Cardiac muscle cell (in vitro differentiated cells and primary cell): ENCODE measurements around the gene ARHGEF16. TPM values are rescaled to one million over a fixed set of nuclear protein-coding genes. Genes with fewer than 3 reads are reported as not detected.

Source experiments
- DNase-seq, 2 donors: peaks; one replicate each; pipeline versions ENCODE4 v3.0.0 to v3.0.0-alpha.2; 2010 to 2017; ENCODE audit warnings: low read depth in 1 of 2, low spot score in 1 of 2
- H3K27ac ChIP-seq: fragments of 200-600 bp; sonication (generic); 2 replicates; pipeline ENCODE4 v1.5.1; 2016
- H3K27me3 ChIP-seq: fragments of 200-600 bp; sonication (generic); 2 replicates; pipeline ENCODE4 v1.6.0; 2016; ENCODE audit warnings: control low read depth
- H3K36me3 ChIP-seq: fragments of 200-600 bp; sonication (generic); 2 replicates; pipeline ENCODE4 v1.5.1; 2016; ENCODE audit warnings: control low read depth
- H3K4me1 ChIP-seq: fragments of 200-600 bp; sonication (generic); 2 replicates; pipeline ENCODE4 v1.8.1; 2017; ENCODE audit warnings: low read depth, mild to moderate bottlenecking, mixed run types
- H3K4me3 ChIP-seq: fragments of 200-600 bp; sonication (generic); 2 replicates; pipeline ENCODE4 v1.5.1; 2016; ENCODE audit warnings: mild to moderate bottlenecking
- H3K9me3 ChIP-seq: fragments of 200-600 bp; sonication (generic); 2 replicates; pipeline ENCODE4 v1.5.1; 2017; ENCODE audit warnings: low read depth, mild to moderate bottlenecking, control low read depth
- polyA plus RNA-seq: library from polyadenylated mRNA; unstranded; fragments of >200 nt; fragmentation: Nextera tagmentation; extraction: Ambion mirVana; gene quantifications from 2 replicates; pipeline ENCODE4 v1.2.1, GENCODE V29; 2016
- total RNA-seq: library from RNA; depleted of rRNA; stranded (reverse); fragments of >200 nt; gene quantifications from 2 replicates; pipeline ENCODE4 v1.2.3, GENCODE V29; 2016
- TF ChIP-seq, protein P1 (sequence below): IDR thresholded peaks from 2 replicates; pipeline ENCODE4 v1.5.1; 2012; ENCODE audit warnings: low read depth, mild to moderate bottlenecking, low read length

ARHGEF16 gene
- total and polyA plus RNA-seq, 2 experiments from 2014 or later, result 6.0 to 11.8 TPM

- no peaks in the 10 kb centered on the region for H3K27me3 ChIP-seq
These were observed 34.9 kb upstream of the ARHGEF16 start for GRCh38 chr1:3419415-3420204.

GRCh38 chr1:3420218-3420951 lies 34.1 kb upstream of the ARHGEF16 start:
- Histone ChIP-seq H3K27ac (no peak overlapping the region), H3K27me3 (no peaks in the 10 kb centered on the region), H3K4me3 (no peak overlapping the region), H3K36me3 (peaks cover 19% of the 10 kb centered on the region), H3K4me1 (peaks cover 16% of the 10 kb centered on the region), H3K9me3 (no peaks in the 10 kb centered on the region)
- DNase-seq, result no peak
- TF ChIP-seq, protein P1, sequence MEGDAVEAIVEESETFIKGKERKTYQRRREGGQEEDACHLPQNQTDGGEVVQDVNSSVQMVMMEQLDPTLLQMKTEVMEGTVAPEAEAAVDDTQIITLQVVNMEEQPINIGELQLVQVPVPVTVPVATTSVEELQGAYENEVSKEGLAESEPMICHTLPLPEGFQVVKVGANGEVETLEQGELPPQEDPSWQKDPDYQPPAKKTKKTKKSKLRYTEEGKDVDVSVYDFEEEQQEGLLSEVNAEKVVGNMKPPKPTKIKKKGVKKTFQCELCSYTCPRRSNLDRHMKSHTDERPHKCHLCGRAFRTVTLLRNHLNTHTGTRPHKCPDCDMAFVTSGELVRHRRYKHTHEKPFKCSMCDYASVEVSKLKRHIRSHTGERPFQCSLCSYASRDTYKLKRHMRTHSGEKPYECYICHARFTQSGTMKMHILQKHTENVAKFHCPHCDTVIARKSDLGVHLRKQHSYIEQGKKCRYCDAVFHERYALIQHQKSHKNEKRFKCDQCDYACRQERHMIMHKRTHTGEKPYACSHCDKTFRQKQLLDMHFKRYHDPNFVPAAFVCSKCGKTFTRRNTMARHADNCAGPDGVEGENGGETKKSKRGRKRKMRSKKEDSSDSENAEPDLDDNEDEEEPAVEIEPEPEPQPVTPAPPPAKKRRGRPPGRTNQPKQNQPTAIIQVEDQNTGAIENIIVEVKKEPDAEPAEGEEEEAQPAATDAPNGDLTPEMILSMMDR, result no peak

More at GRCh38 chr1:3419415-3420204, 34.9 kb upstream of the ARHGEF16 start:
- no peaks in the 10 kb centered on the region for H3K9me3 ChIP-seq
- H3K36me3 ChIP-seq, result peaks cover 19% of the 10 kb centered on the region
- TF ChIP-seq, protein P1, result no peak
- no peak for DNase-seq
- no peak overlapping the region for H3K4me3 ChIP-seq
- no peak overlapping the region for H3K27ac ChIP-seq
- peaks cover 16% of the 10 kb centered on the region for H3K4me1 ChIP-seq

DNA sequence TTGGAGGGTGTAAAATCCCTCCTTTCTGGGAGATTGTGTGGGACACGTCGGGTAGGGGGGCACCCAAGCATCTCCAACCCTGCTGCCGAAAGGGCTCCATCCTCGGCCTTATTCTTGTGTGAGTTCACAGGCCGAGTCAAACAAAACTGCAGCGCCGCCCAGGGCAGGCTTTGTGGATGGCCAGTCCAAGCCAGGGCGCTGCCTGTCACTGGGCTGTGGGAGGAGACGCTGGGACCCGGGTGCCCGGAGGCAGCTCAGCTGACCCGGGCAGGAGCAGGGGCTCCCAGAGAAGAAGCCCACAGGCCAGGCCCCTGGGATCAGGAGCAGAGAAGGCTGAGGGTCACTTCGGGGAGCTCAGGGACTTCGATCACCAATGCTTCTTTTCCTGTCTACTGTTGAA lies 31.8 kb upstream of the ARHGEF16 start:
- no peaks in the 10 kb centered on the region for H3K27me3 ChIP-seq
- no peak overlapping the region for H3K4me3 ChIP-seq
- H3K9me3 ChIP-seq, result no peaks in the 10 kb centered on the region
- no peak for DNase-seq
- H3K36me3 ChIP-seq, result peaks cover 34% of the 10 kb centered on the region
- H3K4me1 ChIP-seq, result peaks cover 16% of the 10 kb centered on the region
- TF ChIP-seq, protein P1, result no peak
- H3K27ac ChIP-seq, result peak overlapping the region; percentile 75

DNA sequence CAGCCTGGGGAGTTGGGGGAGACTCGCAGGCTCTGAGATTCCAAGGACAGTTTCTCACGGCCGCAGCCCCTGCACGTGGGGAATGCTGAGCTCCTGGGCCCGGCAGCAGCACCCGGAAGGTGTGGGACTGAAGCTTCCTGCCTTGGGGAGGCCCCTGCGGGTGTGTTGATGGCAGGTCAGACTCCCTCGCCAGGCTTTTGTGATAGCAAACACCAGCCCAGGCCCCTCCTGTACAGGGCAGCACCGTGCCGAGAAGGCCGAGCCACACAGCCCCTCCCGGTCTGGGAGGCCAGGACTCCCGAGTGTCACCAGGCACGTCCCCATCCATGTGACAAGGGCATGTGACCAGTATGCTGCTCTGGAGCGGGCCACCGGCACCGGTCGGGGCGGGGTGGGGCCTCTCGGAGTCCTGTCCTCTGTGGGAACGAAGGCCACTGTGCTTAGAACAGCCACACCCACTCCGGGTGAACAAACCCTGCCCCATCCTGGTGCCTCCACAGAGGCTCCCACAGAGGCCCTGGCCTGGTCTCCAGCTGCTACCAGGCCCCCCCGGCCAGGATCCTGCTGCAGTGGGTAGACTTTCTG lies 31.1 kb upstream of the ARHGEF16 start:
- peak in 1 of 2 donors; percentile 47 for DNase-seq
- Histone ChIP-seq H3K4me3 (no peak overlapping the region), H3K36me3 (peaks cover 30% of the 10 kb centered on the region), H3K9me3 (no peaks in the 10 kb centered on the region), H3K27me3 (no peaks in the 10 kb centered on the region), H3K27ac (peak overlapping the region; percentile 75), H3K4me1 (peaks cover 16% of the 10 kb centered on the region)
- TF ChIP-seq, protein P1, result no peak

- no peaks in the 10 kb centered on the region for H3K27me3 ChIP-seq
- peak overlapping the region; percentile 75 for H3K27ac ChIP-seq
- no peak overlapping the region for H3K4me3 ChIP-seq
- TF ChIP-seq, protein P1, result no peak
- peak in 1 of 2 donors; percentile 45 for DNase-seq
- H3K9me3 ChIP-seq, result no peaks in the 10 kb centered on the region
- H3K36me3 ChIP-seq, result peaks cover 23% of the 10 kb centered on the region
- peaks cover 16% of the 10 kb centered on the region for H3K4me1 ChIP-seq
These were observed 30.4 kb upstream of the ARHGEF16 start for GRCh38 chr1:3423896-3424611.
